NCI-H510A (cell line): ENCODE measurements around the gene CACNA1D.

Experiments used
- DNase-seq: peaks from one replicate; lab custom pipeline; 2025; lab: John Stamatoyannopoulos, UW

Gene CACNA1D

GRCh38 chr3:53824795-53825194 is 330.4 kb downstream of the CACNA1D start:
- no peak for DNase-seq

GRCh38 chr3:53826048-53826447 is 331.6 kb downstream of the CACNA1D start:
- DNase-seq: no peak

DNA sequence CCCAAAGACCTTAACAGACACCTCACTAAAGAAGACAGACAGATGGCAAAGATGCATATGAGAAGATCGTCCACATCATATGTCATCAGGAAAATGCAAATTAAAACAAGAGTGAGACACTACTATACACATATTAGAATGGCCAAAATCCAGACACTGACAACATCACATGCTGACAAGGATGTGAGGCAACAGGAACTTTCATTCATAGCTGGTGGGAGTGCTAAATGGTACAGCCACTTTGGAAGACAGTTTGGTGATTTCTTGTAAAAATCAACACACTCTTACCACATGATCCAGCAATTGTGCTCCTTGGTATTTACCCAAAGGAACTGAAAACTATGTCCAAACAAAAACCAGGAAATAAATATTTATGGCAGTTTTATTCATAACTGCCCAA is 334.2 kb downstream of the CACNA1D start:
- no peak for DNase-seq

DNA sequence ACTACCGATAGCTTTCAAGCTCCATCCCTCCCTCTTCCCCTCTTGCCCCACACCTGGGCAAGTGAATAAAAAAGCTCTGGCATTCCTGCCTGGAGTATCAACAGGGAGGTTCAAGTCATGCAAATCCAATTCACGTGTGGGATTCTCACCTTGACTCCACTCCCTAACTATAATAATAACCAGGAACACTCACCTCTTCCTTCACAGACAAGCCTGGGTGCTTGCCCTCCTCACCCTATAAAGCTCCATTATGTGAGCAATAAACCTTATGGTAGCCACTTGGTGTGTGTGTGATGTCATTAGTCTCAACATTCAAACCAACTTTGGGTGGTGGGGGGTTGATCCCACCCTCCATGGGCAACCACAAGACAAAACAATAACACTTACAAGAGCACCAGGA is 335.2 kb downstream of the CACNA1D start:
- DNase-seq: no peak

DNA sequence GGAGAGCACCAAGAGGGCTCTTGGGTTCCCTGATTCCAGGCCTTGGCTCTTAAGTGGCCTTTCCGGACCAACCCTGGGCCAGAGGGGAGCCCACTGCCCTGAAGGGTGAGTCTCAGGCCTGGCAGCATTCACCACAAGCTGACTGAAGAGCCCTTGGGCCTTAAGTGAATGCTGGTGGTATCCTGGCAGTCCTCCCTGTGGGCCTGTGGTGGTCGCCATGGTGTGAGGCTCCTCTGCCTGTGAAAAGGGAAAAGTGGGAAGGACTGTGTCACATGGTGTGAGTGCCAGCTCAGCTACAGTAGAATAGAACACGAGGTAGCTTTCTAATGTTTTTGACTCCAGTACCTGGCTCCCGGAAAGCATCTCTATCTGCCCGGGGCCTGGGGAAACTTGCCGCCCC is 336.5 kb downstream of the CACNA1D start:
- no peak for DNase-seq

DNA sequence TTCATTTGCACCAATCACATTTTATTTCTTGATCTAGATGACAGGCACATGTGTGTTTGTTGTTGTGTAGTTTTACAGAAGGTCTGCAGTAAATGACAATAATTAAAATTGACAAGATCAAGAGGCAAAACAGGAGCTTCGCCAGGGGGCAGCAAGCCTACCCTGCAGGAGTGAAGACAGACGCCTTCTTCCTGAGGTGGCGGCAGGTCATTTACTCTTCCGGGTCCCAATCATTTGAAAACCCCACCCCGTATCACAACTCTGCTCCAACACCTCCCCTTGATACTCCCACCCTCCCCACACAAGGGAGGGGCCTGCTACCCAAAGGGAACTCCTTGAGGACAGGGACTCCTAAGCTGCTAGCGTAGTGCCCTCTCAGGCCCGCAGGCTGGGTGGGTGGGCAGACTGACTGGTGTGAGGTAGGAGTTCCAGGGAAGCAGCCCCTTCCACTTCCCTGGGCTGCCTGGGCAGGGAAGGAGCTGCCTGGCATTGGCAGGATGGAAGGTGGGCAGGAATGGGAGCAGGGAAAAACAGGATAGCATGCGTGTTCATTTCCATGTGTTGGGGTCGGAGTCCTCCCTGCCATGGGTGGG is 338.7 kb downstream of the CACNA1D start:
- no peak for DNase-seq

- DNase-seq: no peak
Measured at GRCh38 chr3:53833700-53834099, 339.3 kb downstream of the CACNA1D start.

GRCh38 chr3:53834429-53835095 is 340.2 kb downstream of the CACNA1D start:
- DNase-seq: no peak

DNA sequence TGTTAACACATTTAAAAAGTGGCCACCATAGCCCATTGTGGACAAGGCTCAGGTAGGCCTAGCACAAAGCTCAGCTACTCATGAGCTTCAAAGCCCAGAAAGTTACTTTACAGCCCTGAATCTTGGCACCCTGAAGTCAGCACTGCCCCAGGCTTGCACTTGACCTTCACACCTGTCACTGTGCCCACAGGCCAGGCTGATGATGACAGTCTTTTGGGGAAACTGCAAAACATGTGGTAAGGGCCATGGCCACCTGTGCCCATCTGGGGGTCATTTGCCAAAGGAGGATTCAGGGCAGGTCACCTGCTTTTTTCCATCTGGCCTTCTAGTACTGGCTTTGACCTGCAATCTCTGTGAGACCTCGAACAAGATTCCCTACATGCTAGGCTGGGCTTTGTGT is 340.8 kb downstream of the CACNA1D start:
- no peak for DNase-seq

DNA sequence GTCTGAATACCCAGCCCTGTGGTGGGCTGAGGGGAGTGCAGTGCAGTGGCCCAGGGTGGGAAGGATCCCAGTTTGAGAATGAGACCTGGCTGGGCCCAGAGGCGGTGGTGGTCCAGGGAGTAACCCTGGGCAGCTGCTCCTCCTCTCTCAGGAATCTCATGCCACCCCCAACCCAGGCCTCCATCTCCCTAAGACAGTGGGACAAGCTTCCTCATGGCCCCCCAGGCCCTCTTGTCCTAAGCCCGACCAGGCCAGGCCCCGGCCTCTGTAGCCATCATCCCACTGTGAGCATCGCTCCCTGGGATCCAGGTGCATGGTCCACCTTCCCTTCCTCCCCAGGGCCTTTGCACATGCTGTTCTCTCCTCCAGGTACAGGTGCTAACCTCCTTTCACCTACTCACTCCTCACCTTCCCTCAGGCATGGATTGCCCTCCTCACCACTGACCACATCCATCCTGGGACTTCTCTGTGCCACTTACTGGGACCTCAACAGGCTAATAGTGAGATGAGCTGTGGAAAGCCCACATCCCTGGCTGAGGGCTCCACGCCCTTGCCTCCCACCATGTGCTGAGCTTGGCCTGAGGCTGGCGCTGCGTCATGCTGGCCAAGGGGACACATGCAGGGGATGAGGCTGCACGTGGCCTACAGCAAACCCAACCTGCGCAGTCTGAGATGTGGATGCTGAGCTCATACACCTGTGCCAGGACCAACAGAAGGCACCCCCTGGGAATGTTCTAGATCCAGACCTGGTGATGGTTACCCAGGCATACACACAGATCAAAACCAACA is 341.9 kb downstream of the CACNA1D start:
- DNase-seq: no peak

DNA sequence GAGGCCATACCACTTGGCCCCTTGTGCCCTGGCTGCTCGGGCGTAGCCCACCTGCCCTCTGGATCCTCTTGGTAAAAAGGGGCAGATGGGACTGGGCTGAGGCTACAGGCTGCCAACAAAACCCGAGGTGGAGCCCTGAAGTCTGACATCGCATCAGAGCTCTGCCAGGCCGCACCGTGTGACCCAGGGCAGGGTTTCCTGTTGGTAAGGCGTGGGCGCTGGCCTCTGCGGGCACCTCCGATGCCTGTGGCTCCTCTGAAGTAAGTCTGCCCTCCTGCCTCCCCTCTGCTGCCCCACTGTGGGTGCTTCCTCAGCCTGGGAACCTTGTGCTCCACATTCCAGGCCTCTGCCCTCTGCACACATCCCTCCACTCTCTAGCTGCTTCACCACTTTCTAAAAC is 342.9 kb downstream of the CACNA1D start:
- no peak for DNase-seq

GRCh38 chr3:53841296-53841695 is 346.9 kb downstream of the CACNA1D start:
- no peak for DNase-seq

DNA sequence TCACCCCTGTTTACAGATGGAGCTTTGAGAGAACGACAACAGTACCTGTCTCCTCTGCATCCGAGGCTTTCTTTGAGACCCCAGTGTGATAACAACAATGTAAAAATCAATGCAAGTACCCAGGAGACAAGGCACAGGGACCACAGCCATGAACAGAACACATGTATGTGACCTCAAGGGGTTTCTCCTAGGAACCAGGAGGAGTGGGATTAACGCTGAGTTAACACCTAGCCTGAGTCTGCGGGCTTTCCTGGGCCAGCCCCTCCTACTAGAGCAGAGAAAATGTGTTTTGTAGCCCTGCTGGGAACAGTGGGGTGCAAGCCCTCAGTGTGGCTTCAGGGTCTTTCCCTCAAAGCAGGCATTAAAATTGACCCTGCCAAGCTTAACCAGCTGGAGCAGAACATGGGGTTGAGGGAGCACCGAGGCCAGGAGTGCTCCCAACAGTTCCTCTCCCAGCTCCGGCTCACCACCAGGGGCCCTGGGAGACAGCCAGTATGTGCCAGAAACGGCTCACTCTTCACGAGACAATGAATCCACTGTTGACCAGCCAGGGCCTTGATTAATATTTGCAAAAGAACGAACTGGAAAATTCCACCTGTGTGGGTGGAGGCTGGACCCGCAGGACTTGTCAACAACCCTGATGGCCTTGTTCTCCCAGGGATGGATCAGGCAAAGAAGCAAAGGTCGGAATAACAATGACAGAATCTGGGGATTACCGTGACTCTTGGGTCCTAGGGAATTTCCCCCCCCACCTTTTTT is 348.2 kb downstream of the CACNA1D start:
- no peak for DNase-seq

DNA sequence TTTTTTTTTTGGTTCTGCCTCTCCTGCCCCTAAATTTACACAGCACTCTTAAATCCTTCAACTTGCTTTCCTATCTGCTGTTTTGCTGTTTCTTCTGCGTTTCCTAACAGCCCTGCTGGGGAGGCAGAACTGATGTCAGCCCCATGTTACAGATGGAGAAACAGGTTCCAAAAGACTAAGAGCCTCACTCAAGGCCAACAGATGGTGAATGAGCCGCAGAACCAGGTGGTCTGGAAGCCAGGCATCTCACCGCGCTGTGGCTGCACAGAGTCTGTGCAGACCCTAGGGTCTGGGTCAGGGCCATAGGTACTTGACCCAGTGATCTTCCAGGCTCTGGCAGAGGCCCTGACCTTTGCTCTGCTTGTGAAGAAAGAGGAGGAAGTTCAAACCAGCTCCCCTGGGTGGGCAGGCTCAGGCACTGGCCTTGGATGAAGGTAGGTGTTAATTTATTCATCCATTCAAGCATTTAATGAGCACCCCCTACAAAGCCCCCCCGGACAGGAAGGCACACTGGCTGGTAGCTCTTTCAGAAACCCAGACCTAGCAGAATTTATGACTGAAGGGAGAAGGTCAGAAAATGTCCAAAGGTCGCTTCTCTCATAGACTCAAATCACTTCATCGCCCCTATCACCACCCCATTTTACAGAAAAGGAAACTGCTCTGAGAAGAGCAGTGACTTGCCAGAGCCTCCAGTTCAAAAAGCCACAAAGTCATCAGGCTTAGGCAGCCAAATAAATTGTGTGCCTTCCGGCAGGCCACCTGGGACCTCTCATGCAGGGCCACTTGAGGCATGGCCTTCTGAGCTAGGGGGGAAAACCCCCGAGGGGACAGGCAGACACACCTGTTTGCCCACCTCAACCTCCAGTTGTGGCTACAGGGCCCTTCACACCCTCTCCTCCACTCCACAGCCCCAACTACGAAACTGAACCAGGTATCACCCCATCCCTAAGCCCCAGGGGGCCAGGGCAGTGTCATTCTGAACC is 349.1 kb downstream of the CACNA1D start:
- DNase-seq: no peak

DNA sequence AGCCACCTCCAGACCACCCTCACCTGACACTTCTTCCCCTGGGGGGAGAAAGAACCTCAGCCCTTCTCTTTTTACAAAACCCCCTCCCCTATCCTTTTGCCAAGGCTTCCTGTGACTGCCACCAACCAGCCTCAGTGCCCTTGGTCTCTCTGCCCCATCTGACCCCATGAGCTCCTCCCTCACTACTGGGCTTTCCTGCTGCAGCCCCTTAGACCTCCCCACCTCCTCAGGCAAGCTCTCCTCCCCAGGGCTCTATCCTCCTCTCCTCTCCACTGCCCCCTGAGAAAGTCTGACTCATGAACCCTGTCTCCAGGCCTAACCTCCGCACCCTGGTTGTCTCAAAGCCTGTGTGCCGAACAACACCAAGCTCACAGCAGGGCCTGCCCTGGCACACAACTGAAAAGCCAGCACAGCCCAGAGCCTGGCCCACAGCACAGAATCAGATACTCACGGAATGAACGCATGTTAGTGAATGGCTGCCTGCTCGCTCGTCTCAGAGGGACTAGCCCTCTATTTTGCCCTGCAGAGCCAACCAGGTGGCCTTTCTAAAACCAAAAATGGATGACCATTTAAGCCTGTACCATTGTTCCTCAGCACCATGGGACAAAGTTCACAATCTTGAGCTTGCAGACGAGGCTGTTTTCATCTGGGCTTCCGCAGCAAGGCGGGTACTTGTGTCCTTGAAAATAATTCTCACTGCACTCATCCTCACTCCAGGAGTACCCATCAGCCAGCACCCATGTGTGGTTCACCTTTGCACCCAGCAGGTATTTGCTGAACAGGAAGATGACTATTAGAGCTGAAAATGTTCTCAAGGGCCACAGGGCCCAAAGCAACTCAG is 350.1 kb downstream of the CACNA1D start:
- no peak for DNase-seq

GRCh38 chr3:53845103-53845880 is 350.9 kb downstream of the CACNA1D start:
- DNase-seq: no peak

DNA sequence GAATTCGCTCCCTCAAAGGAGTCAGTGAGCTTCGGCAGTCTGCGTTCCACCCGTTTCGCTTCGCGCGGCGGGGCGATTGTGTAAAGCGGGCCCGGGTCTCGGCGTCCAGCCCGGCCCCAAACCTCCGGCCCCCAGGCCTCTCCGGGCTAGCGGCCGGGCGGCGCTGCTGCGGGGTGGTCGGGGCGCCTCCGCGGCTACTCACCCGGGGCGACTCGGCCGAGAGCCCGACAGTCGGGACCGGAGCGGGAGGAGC is 351.4 kb downstream of the CACNA1D start:
- DNase-seq: no peak

DNA sequence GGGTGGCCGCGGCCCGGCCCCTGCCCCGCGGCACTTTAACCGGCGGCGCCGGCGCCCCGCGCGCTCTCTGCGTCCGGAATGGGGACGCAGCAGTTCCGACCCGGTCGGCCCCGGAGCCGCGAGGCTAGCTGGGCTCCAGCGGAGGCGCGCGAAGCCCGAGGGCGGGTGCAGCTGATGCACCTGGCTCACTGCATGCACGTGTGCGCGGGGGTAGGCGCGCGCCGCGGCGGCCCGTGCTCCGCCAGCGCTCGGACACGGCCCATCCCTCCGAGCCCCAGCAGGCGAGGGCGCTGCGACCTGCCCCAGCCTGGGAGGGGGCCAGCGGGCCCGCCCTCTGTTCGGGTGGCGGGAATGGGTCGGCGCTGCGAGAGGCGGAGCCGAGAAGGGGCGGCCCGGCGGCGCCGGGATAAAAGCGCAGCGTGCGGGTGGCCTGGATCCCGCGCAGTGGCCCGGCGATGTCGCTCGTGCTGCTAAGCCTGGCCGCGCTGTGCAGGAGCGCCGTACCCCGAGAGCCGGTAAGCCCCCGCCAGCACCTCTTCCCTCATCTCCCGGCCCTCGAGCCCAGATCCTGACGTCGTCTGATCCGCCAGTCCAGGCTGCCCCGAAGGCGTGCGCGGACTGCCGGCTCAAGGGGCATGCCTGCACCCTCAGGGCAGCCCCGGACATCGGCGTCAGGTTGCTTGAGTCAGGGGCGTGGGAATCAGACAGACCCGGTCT is 351.9 kb downstream of the CACNA1D start, which contains the start of the genes CHDH and IL17RB:
CHDH (minus strand) TSS at position 286 of the 717 bp plus-strand sequence. CDS start 22,411 bp downstream, outside the sequence.
IL17RB (plus strand) TSS at position 435 of the 717 bp plus-strand sequence; CDS start at position 456, 21 bp downstream.
- DNase-seq: peak; percentile 52

DNA sequence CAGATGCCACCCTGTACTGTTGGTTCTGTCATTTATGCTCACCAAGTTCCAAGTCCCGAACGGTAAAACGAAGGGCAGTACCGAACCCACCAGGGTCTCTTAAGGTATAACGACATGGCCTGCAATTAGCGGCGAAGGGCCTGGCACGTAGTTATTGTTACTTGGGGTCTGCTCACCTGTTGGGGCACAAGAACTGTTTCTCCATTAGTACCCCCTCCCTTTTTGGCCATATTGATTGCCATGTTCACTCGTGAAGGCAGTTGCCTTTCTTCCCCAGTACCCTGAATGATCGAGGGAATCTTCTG is 352.4 kb downstream of the CACNA1D start:
- DNase-seq: no peak
